ELR (cell line): ENCODE measurements around the gene DSG4.
"Not testable (repeated sequence)": the region's sequence is repeated elsewhere in the genome, so short reads cannot be mapped to it uniquely, and the experiment has no call there.

ENCODE experiments used
- DNase-seq: peaks from one replicate; pipeline ENCODE4 v3.0.0-alpha.2; 2015; ENCODE audit warnings: low read depth

The DSG4 gene

GRCh38 chr18:31376477-31376876 is at the start of gene DSG4:
TSS of gene DSG4 (plus strand) at chr18:31376777. CDS start at chr18:31376912, 135 bp downstream.
- DNase-seq: no peak

- DNase-seq: no peak
Observed at GRCh38 chr18:31329787-31330438, 46.7 kb upstream of the DSG4 start.

GRCh38 chr18:31343454-31343853 is 33.1 kb upstream of the DSG4 start:
- DNase-seq: no peak

- DNase-seq: not testable (repeated sequence)
Observed at GRCh38 chr18:31353336-31353735, 23.2 kb upstream of the DSG4 start.

- DNase-seq: no peak
Observed at GRCh38 chr18:31354990-31355389, 21.6 kb upstream of the DSG4 start.

- no peak for DNase-seq
Observed at GRCh38 chr18:31356025-31356424, 20.6 kb upstream of the DSG4 start.

GRCh38 chr18:31364190-31364589 is 12.4 kb upstream of the DSG4 start:
- DNase-seq: no peak

GRCh38 chr18:31369478-31369877 is 7.1 kb upstream of the DSG4 start:
- no peak for DNase-seq

GRCh38 chr18:31371989-31372388 is 4.6 kb upstream of the DSG4 start:
- DNase-seq: no peak

GRCh38 chr18:31373641-31374040 is 2.9 kb upstream of the DSG4 start:
- no peak for DNase-seq

- DNase-seq: no peak
Observed at GRCh38 chr18:31380912-31381311, 4.3 kb downstream of the DSG4 start.

- DNase-seq: no peak
Observed at GRCh38 chr18:31382107-31382506, 5.5 kb downstream of the DSG4 start.

- DNase-seq: no peak
Observed at GRCh38 chr18:31386741-31387140, 10.2 kb downstream of the DSG4 start.

GRCh38 chr18:31393286-31393685 is 16.7 kb downstream of the DSG4 start:
- DNase-seq: no peak

GRCh38 chr18:31396796-31397612 is 20.4 kb downstream of the DSG4 start:
- DNase-seq: no peak

GRCh38 chr18:31398191-31398590 is 21.6 kb downstream of the DSG4 start:
- DNase-seq: no peak

GRCh38 chr18:31399306-31400032 is 22.9 kb downstream of the DSG4 start:
- no peak for DNase-seq

GRCh38 chr18:31401156-31402025 is 24.8 kb downstream of the DSG4 start:
- DNase-seq: no peak

GRCh38 chr18:31402026-31402373 is 25.4 kb downstream of the DSG4 start:
- DNase-seq: no peak

- no peak for DNase-seq
Observed at GRCh38 chr18:31403409-31403808, 26.8 kb downstream of the DSG4 start.

GRCh38 chr18:31407649-31408048 is 31.1 kb downstream of the DSG4 start:
- no peak for DNase-seq

GRCh38 chr18:31409276-31409675 is 32.7 kb downstream of the DSG4 start:
- DNase-seq: no peak
